Right lobe of liver (tissue), 6 donors: ENCODE results near the gene PGM1. TPM values are rescaled to one million over a fixed set of nuclear protein-coding genes. Genes with fewer than 3 reads are reported as not detected.

Experiments
- ATAC-seq, 4 donors: fragments of 200-7000 bp; cut with Tn5 transposase; one replicate each; pipeline ENCODE4 v1.9.1; 2020; ENCODE audit warnings: mild to moderate bottlenecking in 4 of 4, moderate library complexity in 4 of 4
- DNase-seq, 3 donors: peaks; one replicate each; pipeline ENCODE4 v3.0.0-alpha.2; 2020
- H3K27ac ChIP-seq, 3 donors: fragments of 200-600 bp; one replicate each; pipeline ENCODE4 v1.8.0; 2022
- H3K27me3 ChIP-seq, 2 donors: fragments of 200-600 bp; one replicate each; pipeline ENCODE4 v1.8.0; 2022
- H3K36me3 ChIP-seq, 4 donors: fragments of 200-600 bp; sonication (generic) in 1 of 4; one replicate each; pipeline versions ENCODE4 v1.5.1 to v1.8.0; 2017 to 2022; ENCODE audit warnings: control low read depth in 1 of 4
- H3K4me1 ChIP-seq, 4 donors: fragments of 200-600 bp; sonication (generic) in 1 of 4; one replicate each; pipeline versions ENCODE4 v1.5.1 to v1.8.0; 2017 to 2022; ENCODE audit warnings: control low read depth in 1 of 4
- H3K4me3 ChIP-seq, 3 donors: fragments of 200-600 bp; one replicate each; pipeline ENCODE4 v1.8.0; 2022
- H3K9me3 ChIP-seq, 4 donors: fragments of 200-600 bp; sonication (generic) in 1 of 4; one replicate each; pipeline versions ENCODE4 v1.5.1 to v1.8.0; 2017 to 2022; ENCODE audit warnings: control low read depth in 1 of 4
- CTCF ChIP-seq, 4 donors: fragments of 200-600 bp in 3 of 4; fragments of 450-650 bp in 1 of 4; IDR thresholded peaks; one replicate each; pipeline versions ENCODE4 v1.5.1 to v1.8.0; 2016 to 2022; ENCODE audit warnings: antibody characterized with exemption in 4 of 4, mild to moderate bottlenecking in 2 of 4
- POLR2A ChIP-seq: fragments of 450-650 bp; IDR thresholded peaks from one replicate; pipeline ENCODE4 v1.6.1; 2017; ENCODE audit warnings: antibody characterized with exemption, mild to moderate bottlenecking
- WGBS: methylation state at CpG from one replicate; pipeline ENCODE4 v1.1.6; 2018; ENCODE audit warnings: low coverage, low lambda C conversion rate; ENCODE audit not compliant: insufficient coverage; ENCODE audit errors: missing lambda C conversion rate; 5-methylcytosine and 5-hydroxymethylcytosine counted together
- intact Hi-C, 2 donors: fragments of 100-400 bp; cut with DNase I; formaldehyde crosslinking; loops; one replicate each; pipeline versions ENCODE4 v1.11.2 to v1.14.1; 2022
- total RNA-seq, 6 experiments: library from RNA; depleted of rRNA in 2 of 6; stranded (reverse); fragments of >200 nt in 2 of 6; fragmentation: NEBNext Ultra II Directional in 3 of 6; extraction: Animal tissue kit (Norgen Biotek cat#: 25700) in 3 of 6; gene quantifications; one replicate each; pipeline versions ENCODE4 v1.1.0 to v1.2.4, GENCODE V29; 2016 to 2023
- donor health status: DM: no; HTN: yes; CAD: no.
- donor health status: DM: no; HTN: no; CAD: no.
- donor health status: DM: no; HTN: no; CAD: no.
- donor health status: DM: no; HTN: yes; CAD: no.
- donor health status: DM: no; HTN: yes; CAD: no.

Gene PGM1
- total RNA-seq, 6 experiments from 2014 or later: 127 to 220 (median 157) TPM

GRCh38 chr1:63677497-63677896 is 84.3 kb downstream of the PGM1 start:
- TF ChIP-seq POLR2A (no peak), CTCF (IDR thresholded peaks at IDR 0.05) (no peak)
- WGBS: 71% methylated on average over 2 of the region's 3 CpGs
- intact Hi-C loops: no loop called here

DNA sequence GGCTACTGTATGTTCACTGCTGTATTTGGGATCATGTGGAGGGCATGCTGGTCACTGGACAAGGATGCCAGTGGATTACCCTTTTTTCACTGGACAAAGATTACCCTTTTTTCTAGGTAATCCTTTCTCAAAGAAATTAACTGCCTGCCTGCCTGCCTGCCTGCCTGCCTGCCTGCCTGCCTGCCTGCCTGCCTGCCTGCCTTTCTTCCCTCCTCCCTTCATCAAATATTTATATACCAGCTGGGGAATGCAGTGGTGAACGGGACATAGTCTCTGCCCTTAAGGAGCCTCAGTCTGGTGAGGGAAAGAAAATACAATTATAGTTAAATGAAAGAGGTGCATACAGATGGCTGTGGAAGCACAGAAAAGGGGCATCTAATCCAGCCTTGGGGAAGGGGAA is 85.0 kb downstream of the PGM1 start:
- TF ChIP-seq POLR2A (no peak), CTCF (IDR thresholded peaks at IDR 0.05) (no peak)
- Histone ChIP-seq H3K36me3 (no peaks in the 10 kb centered on the region), H3K27me3 (no peaks in the 10 kb centered on the region), H3K9me3 (no peaks in the 10 kb centered on the region), H3K4me3 (no peak overlapping the region), H3K27ac (no peak overlapping the region), H3K4me1 (peaks cover 0 to 7% (median 4%) of the 10 kb centered on the region in 4 donors)
- WGBS: 67% methylated on average over 1 of the region's 1 CpG
- ATAC-seq (no peak), DNase-seq (no peak)
- intact Hi-C loops: no loop called here

More at GRCh38 chr1:63677497-63677896, 84.3 kb downstream of the PGM1 start:
- no peak for DNase-seq
- no peak overlapping the region for H3K27ac ChIP-seq
- H3K4me3 ChIP-seq: no peak overlapping the region
- peaks cover 0 to 7% (median 4%) of the 10 kb centered on the region in 4 donors for H3K4me1 ChIP-seq
- no peak for ATAC-seq
- no peaks in the 10 kb centered on the region for H3K9me3 ChIP-seq
- no peaks in the 10 kb centered on the region for H3K36me3 ChIP-seq
- no peaks in the 10 kb centered on the region for H3K27me3 ChIP-seq

DNA sequence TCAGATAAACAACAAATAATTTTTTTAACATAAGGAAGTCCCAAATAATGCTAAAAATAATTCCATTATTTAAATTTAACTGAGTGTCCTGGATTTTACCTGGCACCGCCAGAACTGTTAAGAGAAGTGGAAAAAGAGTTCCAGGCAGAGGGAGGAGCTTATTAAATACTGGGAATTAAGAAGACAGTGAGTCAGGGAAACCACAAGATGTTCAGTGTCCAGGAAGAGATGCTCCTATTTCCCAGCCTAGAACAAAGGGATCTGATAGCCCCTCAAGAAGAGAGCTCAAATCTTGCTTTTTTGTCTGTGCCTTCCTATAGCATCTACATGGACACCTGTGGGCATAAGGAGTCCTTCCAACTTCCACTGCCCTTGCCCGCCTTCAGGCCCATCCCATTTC is 85.9 kb downstream of the PGM1 start:
- intact Hi-C loops: no loop called here
- Histone ChIP-seq H3K4me1 (peaks cover 0 to 7% (median 4%) of the 10 kb centered on the region in 4 donors), H3K9me3 (no peaks in the 10 kb centered on the region), H3K4me3 (no peak overlapping the region), H3K27me3 (no peaks in the 10 kb centered on the region), H3K36me3 (no peaks in the 10 kb centered on the region), H3K27ac (no peak overlapping the region)
- 75% methylated on average over 2 of the region's 2 CpGs for WGBS
- DNase-seq: no peak
- TF ChIP-seq POLR2A: no peak
- no peak for ATAC-seq

DNA sequence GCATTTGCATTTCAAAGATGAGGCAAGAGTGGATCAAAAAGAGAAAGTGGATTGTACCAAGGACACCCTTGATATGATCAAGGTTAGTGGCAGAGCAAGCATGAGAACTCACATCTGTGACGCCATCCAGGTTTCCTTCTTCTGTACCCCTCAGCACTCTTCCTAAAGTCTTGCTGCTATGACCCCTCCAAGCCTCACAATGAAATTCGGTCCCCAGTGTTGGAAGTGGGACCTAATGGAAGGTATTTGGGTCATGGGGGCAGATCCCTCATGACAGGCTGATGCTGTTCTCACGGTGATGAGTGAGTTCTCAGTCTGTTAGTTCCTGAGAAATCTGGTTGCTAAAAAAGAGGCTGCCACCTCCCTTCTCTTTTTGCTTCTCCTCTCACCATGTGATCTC is 86.4 kb downstream of the PGM1 start:
- H3K9me3 ChIP-seq: no peaks in the 10 kb centered on the region
- no peak overlapping the region for H3K4me3 ChIP-seq
- 100% methylated on average over 1 of the region's 3 CpGs for WGBS
- no peak for TF ChIP-seq POLR2A
- no peak for TF ChIP-seq CTCF (IDR thresholded peaks at IDR 0.05)
- ATAC-seq (no peak), DNase-seq (no peak)
- H3K36me3 ChIP-seq: no peaks in the 10 kb centered on the region
- peaks cover 0 to 6% (median 2%) of the 10 kb centered on the region in 4 donors for H3K4me1 ChIP-seq
- H3K27me3 ChIP-seq: no peaks in the 10 kb centered on the region
- H3K27ac ChIP-seq: no peak overlapping the region
- intact Hi-C loops: no loop called here

GRCh38 chr1:63682936-63683335 is 89.7 kb downstream of the PGM1 start:
- 68% methylated on average over 4 of the region's 5 CpGs for WGBS
- no peaks in the 10 kb centered on the region for H3K36me3 ChIP-seq
- TF ChIP-seq POLR2A: no peak
- no peak for TF ChIP-seq CTCF (IDR thresholded peaks at IDR 0.05)
- no peak for DNase-seq
- intact Hi-C loops: no loop called here
- ATAC-seq: no peak
- H3K27ac ChIP-seq: no peak overlapping the region
- no peaks in the 10 kb centered on the region for H3K9me3 ChIP-seq
- no peaks in the 10 kb centered on the region for H3K27me3 ChIP-seq
- no peaks in the 10 kb centered on the region for H3K4me1 ChIP-seq
- H3K4me3 ChIP-seq: no peak overlapping the region
